Neural progenitor cell (in vitro differentiated cells): Measurements from ENCODE around the gene CAMKMT. TPM values are rescaled to one million over a fixed set of nuclear protein-coding genes. Genes with fewer than 3 reads are reported as not detected.

Experiments used
- DNase-seq: peaks from one replicate; pipeline ENCODE4 v3.0.0-alpha.2; 2016; ENCODE audit warnings: low spot score
- H2AFZ ChIP-seq: fragments of 200-600 bp; sonication (generic); replicated peaks from 2 replicates; pipeline ENCODE4 v1.6.1; 2016; ENCODE audit warnings: antibody characterized with exemption
- H3F3A ChIP-seq: fragments of 200-600 bp; sonication (generic); 2 replicates; pipeline ENCODE4 v1.6.1; 2016; ENCODE audit warnings: antibody characterized with exemption, low read depth
- H3K27ac ChIP-seq: fragments of 200-600 bp; sonication (generic); 2 replicates; pipeline ENCODE4 v1.5.1; 2016; ENCODE audit warnings: mild to moderate bottlenecking
- H3K27me3 ChIP-seq: fragments of 200-600 bp; sonication (generic); 2 replicates; pipeline ENCODE4 v1.6.1; 2016; ENCODE audit warnings: mild to moderate bottlenecking, moderate library complexity
- H3K36me3 ChIP-seq: fragments of 200-600 bp; sonication (generic); 2 replicates; pipeline ENCODE4 v1.5.1; 2016
- H3K4me1 ChIP-seq: fragments of 200-600 bp; sonication (generic); 2 replicates; pipeline ENCODE4 v1.6.1; 2016; ENCODE audit warnings: mixed run types
- H3K4me2 ChIP-seq: fragments of 200-600 bp; sonication (generic); 2 replicates; pipeline ENCODE4 v1.6.1; 2016
- H3K4me3 ChIP-seq: fragments of 200-600 bp; sonication (generic); 2 replicates; pipeline ENCODE4 v1.5.1; 2016
- H3K79me2 ChIP-seq: fragments of 200-600 bp; sonication (generic); 2 replicates; pipeline ENCODE4 v1.6.1; 2016; ENCODE audit warnings: low read depth
- H3K9ac ChIP-seq: fragments of 200-600 bp; sonication (generic); 2 replicates; pipeline ENCODE4 v1.6.1; 2016
- H3K9me3 ChIP-seq: fragments of 200-600 bp; sonication (generic); 2 replicates; pipeline ENCODE4 v1.5.1; 2016; ENCODE audit warnings: low read depth
- H4K20me1 ChIP-seq: fragments of 200-600 bp; sonication (generic); 2 replicates; pipeline ENCODE4 v1.6.1; 2016; ENCODE audit warnings: low read depth
- H3K27ac Mint-ChIP-seq: 3 replicates; pipeline ENCODE4 v1.8.0; 2021; ENCODE audit warnings: mixed read lengths
- H3K27me3 Mint-ChIP-seq: 2 replicates; pipeline ENCODE4 v1.8.0; 2022; ENCODE audit warnings: low read depth, mild to moderate bottlenecking, inconsistent platforms, moderate library complexity, mixed read lengths; ENCODE audit not compliant: insufficient read depth
- H3K36me3 Mint-ChIP-seq: 3 replicates; pipeline ENCODE4 v1.8.0; 2021; ENCODE audit warnings: mixed read lengths
- H3K4me1 Mint-ChIP-seq: 3 replicates; pipeline ENCODE4 v1.8.0; 2021; ENCODE audit warnings: mixed read lengths
- H3K4me3 Mint-ChIP-seq: 3 replicates; pipeline ENCODE4 v1.8.0; 2021; ENCODE audit warnings: mild to moderate bottlenecking, moderate library complexity, mixed read lengths
- H3K9me3 Mint-ChIP-seq: 3 replicates; pipeline ENCODE4 v1.8.0; 2020; ENCODE audit warnings: mixed read lengths
- EZH2 ChIP-seq: fragments of 200-600 bp; sonication (generic); IDR thresholded peaks from 2 replicates; pipeline ENCODE4 v1.6.1; 2017; ENCODE audit warnings: antibody characterized with exemption, mild to moderate bottlenecking, moderate library complexity
- EZH2phosphoT487 ChIP-seq: fragments of 200-600 bp; sonication (generic); IDR thresholded peaks from 2 replicates; pipeline ENCODE4 v1.6.1; 2017; ENCODE audit warnings: antibody characterized with exemption
- total RNA-seq: library from RNA; depleted of rRNA; stranded (reverse); fragments of >200 nt; gene quantifications from 2 replicates; pipeline ENCODE4 v1.2.3, GENCODE V29; 2015; ENCODE audit warnings: low replicate concordance
- TF ChIP-seq, protein P1 (sequence below): fragments of 200-600 bp; sonication (generic); IDR thresholded peaks from 2 replicates; pipeline ENCODE4 v1.5.1; 2017; ENCODE audit warnings: antibody characterized with exemption, mild to moderate bottlenecking

Gene CAMKMT
- total RNA-seq, 1 donor from 2014 or later: 28.5 TPM

GRCh38 chr2:44744961-44745892, 383.5 kb downstream of the CAMKMT start:
- Histone ChIP-seq H3K4me2 (peak overlapping the region; percentile 47), H3K79me2 (no peaks in the 10 kb centered on the region), H2AFZ (no peak overlapping the region), H4K20me1 (no peaks in the 10 kb centered on the region), H3F3A (peaks cover 25% of the 10 kb centered on the region), H3K9me3 (no peaks in the 10 kb centered on the region), H3K4me1 (peaks cover 35% of the 10 kb centered on the region), H3K27ac (peak overlapping the region; percentile 15), H3K4me3 (no peak overlapping the region), H3K27me3 (no peaks in the 10 kb centered on the region), H3K36me3 (no peaks in the 10 kb centered on the region), H3K9ac (no peak overlapping the region)
- no peak for TF ChIP-seq EZH2phosphoT487
- TF ChIP-seq, protein P1, sequence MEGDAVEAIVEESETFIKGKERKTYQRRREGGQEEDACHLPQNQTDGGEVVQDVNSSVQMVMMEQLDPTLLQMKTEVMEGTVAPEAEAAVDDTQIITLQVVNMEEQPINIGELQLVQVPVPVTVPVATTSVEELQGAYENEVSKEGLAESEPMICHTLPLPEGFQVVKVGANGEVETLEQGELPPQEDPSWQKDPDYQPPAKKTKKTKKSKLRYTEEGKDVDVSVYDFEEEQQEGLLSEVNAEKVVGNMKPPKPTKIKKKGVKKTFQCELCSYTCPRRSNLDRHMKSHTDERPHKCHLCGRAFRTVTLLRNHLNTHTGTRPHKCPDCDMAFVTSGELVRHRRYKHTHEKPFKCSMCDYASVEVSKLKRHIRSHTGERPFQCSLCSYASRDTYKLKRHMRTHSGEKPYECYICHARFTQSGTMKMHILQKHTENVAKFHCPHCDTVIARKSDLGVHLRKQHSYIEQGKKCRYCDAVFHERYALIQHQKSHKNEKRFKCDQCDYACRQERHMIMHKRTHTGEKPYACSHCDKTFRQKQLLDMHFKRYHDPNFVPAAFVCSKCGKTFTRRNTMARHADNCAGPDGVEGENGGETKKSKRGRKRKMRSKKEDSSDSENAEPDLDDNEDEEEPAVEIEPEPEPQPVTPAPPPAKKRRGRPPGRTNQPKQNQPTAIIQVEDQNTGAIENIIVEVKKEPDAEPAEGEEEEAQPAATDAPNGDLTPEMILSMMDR: no peak
- TF ChIP-seq EZH2: no peak
- Mint-ChIP-seq H3K27me3 (no peaks in the 10 kb centered on the region), H3K4me3 (no peak overlapping the region), H3K36me3 (no peaks in the 10 kb centered on the region), H3K9me3 (no peaks in the 10 kb centered on the region), H3K27ac (no peak overlapping the region), H3K4me1 (peaks cover 22% of the 10 kb centered on the region)
- peak; percentile 26 for DNase-seq

DNA sequence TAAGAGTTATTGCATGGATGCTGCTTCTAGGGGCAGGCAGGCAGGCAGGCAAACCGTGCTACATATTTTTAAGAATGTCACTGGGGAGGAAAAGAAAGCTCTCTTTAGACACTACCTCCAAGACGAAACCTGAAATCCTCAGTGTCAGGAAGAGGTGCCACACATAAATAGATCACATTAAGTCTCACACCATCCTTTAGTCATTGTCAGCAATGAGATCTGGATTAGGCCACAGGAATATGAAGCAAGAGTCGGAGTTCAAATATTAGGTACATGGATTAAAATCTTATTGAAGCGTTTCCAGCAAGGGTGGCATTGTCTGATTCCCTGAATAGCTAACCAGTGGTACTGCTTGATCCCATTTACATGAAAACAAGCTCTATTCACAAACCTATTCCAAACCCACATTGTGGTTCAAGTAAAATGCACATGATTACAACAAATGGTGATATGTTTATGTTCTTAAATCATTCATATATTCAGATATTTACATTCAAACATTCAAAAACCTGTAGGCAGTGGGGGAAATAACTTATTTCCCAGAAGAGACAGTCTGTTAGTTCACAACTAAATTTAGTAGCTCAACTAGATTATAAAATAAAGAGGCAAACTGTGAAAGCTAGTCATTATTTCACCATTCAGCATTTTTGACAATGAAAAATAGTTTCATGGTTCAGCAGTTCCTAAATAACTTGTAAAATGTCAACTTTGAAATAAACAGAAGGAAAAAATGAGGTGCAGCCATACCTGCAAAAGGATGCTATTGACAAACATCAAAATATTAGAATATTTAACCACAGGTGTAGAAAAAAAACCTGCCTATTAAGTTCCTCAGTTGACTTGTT, 384.4 kb downstream of the CAMKMT start:
- Histone ChIP-seq H4K20me1 (no peaks in the 10 kb centered on the region), H3K4me1 (peaks cover 35% of the 10 kb centered on the region), H3K36me3 (no peaks in the 10 kb centered on the region), H3K9me3 (no peaks in the 10 kb centered on the region), H3K9ac (no peak overlapping the region), H3K79me2 (no peaks in the 10 kb centered on the region), H3K4me3 (no peak overlapping the region), H3K27me3 (no peaks in the 10 kb centered on the region), H3F3A (peaks cover 25% of the 10 kb centered on the region), H3K27ac (peak overlapping the region; percentile 15), H3K4me2 (peak overlapping the region; percentile 47), H2AFZ (no peak overlapping the region)
- Mint-ChIP-seq H3K36me3 (no peaks in the 10 kb centered on the region), H3K27ac (no peak overlapping the region), H3K4me1 (peaks cover 22% of the 10 kb centered on the region), H3K9me3 (no peaks in the 10 kb centered on the region), H3K27me3 (no peaks in the 10 kb centered on the region), H3K4me3 (no peak overlapping the region)
- peak; percentile 22 for DNase-seq
- TF ChIP-seq, protein P1: no peak
- no peak for TF ChIP-seq EZH2phosphoT487
- no peak for TF ChIP-seq EZH2

GRCh38 chr2:44746856-44747615, 385.3 kb downstream of the CAMKMT start:
- no peak overlapping the region for H3K27ac ChIP-seq
- peak; percentile 31 for DNase-seq

More at GRCh38 chr2:44746856-44747615, 385.3 kb downstream of the CAMKMT start:
- H3K27me3 Mint-ChIP-seq: no peaks in the 10 kb centered on the region
- no peak overlapping the region for H3K4me3 Mint-ChIP-seq
- H3K4me1 ChIP-seq: peaks cover 35% of the 10 kb centered on the region
- no peak overlapping the region for H3K27ac Mint-ChIP-seq
- peak overlapping the region; percentile 47 for H3K4me2 ChIP-seq
- H3K9ac ChIP-seq: no peak overlapping the region
- H3K36me3 ChIP-seq: no peaks in the 10 kb centered on the region
- TF ChIP-seq EZH2 (no peak), EZH2phosphoT487 (no peak)
- TF ChIP-seq, protein P1: no peak
- peaks cover 26% of the 10 kb centered on the region for H3K4me1 Mint-ChIP-seq
- H3K79me2 ChIP-seq: no peaks in the 10 kb centered on the region
- H3K27me3 ChIP-seq: no peaks in the 10 kb centered on the region
- no peaks in the 10 kb centered on the region for H3K36me3 Mint-ChIP-seq
- no peak overlapping the region for H3K4me3 ChIP-seq
- no peak overlapping the region for H2AFZ ChIP-seq
- H4K20me1 ChIP-seq: no peaks in the 10 kb centered on the region
- H3K9me3 Mint-ChIP-seq: no peaks in the 10 kb centered on the region
- no peaks in the 10 kb centered on the region for H3K9me3 ChIP-seq
- peaks cover 25% of the 10 kb centered on the region for H3F3A ChIP-seq
